GM10248 (cell line): ENCODE data around the gene ARIH2.

ENCODE experiments used
- CTCF ChIA-PET: fragments of 300-600 bp; sonication (Branson Sonifier 250); formaldehyde crosslinking; extraction: SDS; loops from one replicate; lab custom pipeline; 2021; ENCODE audit warnings: antibody characterized with exemption; lab: Yijun Ruan, JAX
- POLR2A ChIA-PET: fragments of 350-650 bp; sonication (Branson Sonifier 250); formaldehyde crosslinking; extraction: SDS; loops from one replicate; lab custom pipeline; 2020; ENCODE audit warnings: antibody characterized with exemption; lab: Yijun Ruan, JAX
- DNase-seq: peaks from one replicate; pipeline ENCODE4 v3.0.0; 2012; ENCODE audit errors: extremely low spot score
- CTCF ChIP-seq: IDR thresholded peaks from 2 replicates; pipeline ENCODE4 v1.5.1; 2012; ENCODE audit warnings: mild to moderate bottlenecking, low read depth; ENCODE audit errors: extremely low read depth, missing control alignments, control extremely low read depth

The ARIH2 gene

GRCh38 chr3:48997714-48998637 lies 79.3 kb downstream of the ARIH2 start:
- ChIA-PET CTCF (interaction anchor here (0.7 to 2.0 kb wide), 4 partner anchors 10 to 22 kb away, joined by 3 to 16 read pairs (median 3); partner anchors contain the start of gene WDR6), POLR2A (interaction anchor here (1.3 kb wide), 1 partner anchor 9 kb away, joined by 3 read pairs; the partner anchor contains the start of gene WDR6)
- TF ChIP-seq CTCF: no peak
- no peak for DNase-seq

- ChIA-PET POLR2A (no interaction called here), CTCF (interaction anchor here (0.7 to 1.6 kb wide), 2 partner anchors 10 to 12 kb away, joined by 3 to 4 read pairs; partner anchors contain the start of gene P4HTM)
- DNase-seq: no peak
- no peak for TF ChIP-seq CTCF
Measured at GRCh38 chr3:48999085-48999858, 80.6 kb downstream of the ARIH2 start.

DNA sequence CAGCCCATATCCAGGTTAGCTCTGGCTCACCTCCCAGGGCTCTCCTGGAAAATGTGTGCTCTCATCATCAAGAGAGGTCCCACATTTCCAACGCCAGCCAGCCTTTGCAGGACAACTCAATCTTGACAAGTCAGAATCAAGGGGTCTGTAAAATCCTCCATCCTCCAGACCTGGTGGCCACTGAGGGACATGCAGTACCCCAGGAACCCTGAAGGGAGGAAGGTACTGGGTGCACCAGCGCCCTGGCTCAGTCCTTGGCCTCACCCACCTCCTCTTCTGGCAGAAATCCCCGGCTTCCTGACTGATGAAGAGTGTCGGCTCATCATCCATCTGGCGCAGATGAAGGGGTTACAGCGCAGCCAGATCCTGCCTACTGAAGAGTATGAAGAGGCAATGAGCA lies 82.5 kb downstream of the ARIH2 start:
- no peak for TF ChIP-seq CTCF
- POLR2A ChIA-PET: no interaction called here
- CTCF ChIA-PET: interaction anchor here (1.0 kb wide), 1 partner anchor 10 kb away, joined by 3 read pairs; no protein-coding TSS in a partner anchor
- no peak for DNase-seq

GRCh38 chr3:49004352-49005302 lies 86.0 kb downstream of the ARIH2 start:
- no peak for TF ChIP-seq CTCF
- ChIA-PET CTCF (interaction anchor here (1.9 to 11.8 kb wide), 4 partner anchors 9 to 27 kb away, joined by 6 to 131 read pairs (median 34); partner anchors contain the start of genes DALRD3, NDUFAF3 and P4HTM), POLR2A (interaction anchor here (6.5 kb wide), 1 partner anchor 16 kb away, joined by 50 read pairs; the partner anchor contains the start of gene NDUFAF3)
- no peak for DNase-seq

DNA sequence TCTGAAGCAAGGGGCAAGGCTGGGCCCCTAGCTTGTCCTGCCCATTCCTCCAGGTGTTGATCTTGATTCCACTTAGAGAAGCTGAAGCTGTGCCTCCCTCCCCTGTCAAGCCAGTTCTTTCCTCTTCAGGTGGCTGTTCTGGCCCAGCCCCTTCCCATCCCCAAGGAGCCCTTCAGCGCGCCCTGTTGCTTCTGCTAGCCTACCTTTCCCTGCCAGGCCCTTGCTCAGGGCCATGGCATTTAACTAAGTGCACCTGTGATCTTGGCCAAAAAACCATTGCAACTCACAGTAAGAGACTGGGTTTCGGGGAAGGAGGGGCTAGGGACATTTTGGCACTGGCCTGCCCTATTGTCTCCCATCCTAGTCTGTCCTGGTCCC lies 86.7 kb downstream of the ARIH2 start:
- POLR2A ChIA-PET: interaction anchor here (6.5 kb wide), 1 partner anchor 16 kb away, joined by 50 read pairs; the partner anchor contains the start of gene NDUFAF3
- TF ChIP-seq CTCF: no peak
- CTCF ChIA-PET: interaction anchor here (1.9 to 11.8 kb wide), 4 partner anchors 8 to 27 kb away, joined by 6 to 131 read pairs (median 34); partner anchors contain the start of genes DALRD3, NDUFAF3 and P4HTM
- no peak for DNase-seq
